Neural cell (in vitro differentiated cells): ENCODE results near the gene WDR5. TPM values are rescaled to one million over a fixed set of nuclear protein-coding genes. Genes with fewer than 3 reads are reported as not detected.

ENCODE experiments used
- H2AFZ ChIP-seq: fragments of 200-600, 300-800 bp; sonication (generic), shearing (Covaris generic); 2 replicates; pipeline ENCODE4 v1.6.0; 2014; ENCODE audit warnings: low read depth, mild to moderate bottlenecking, antibody characterized with exemption, low read length, moderate library complexity
- H3F3A ChIP-seq: fragments of 200-600 bp; shearing (Covaris generic); 2 replicates; pipeline ENCODE4 v1.6.1; 2016; ENCODE audit warnings: mild to moderate bottlenecking, moderate library complexity, mixed read lengths, antibody characterized with exemption, low read length; ENCODE audit not compliant: insufficient read depth, poor library complexity, severe bottlenecking
- H3K27ac ChIP-seq: fragments of 200-600, 300-800 bp; sonication (generic), shearing (Covaris generic); 2 replicates; pipeline ENCODE4 v1.5.1; 2014; ENCODE audit warnings: mild to moderate bottlenecking, low read length, moderate library complexity
- H3K27me3 ChIP-seq: fragments of 300-800, 200-600 bp; sonication (generic), shearing (Covaris generic); 2 replicates; pipeline ENCODE4 v1.6.0; 2014; ENCODE audit warnings: mild to moderate bottlenecking, low read depth, low read length, moderate library complexity; ENCODE audit not compliant: insufficient read depth
- H3K36me3 ChIP-seq: fragments of 300-800, 200-600 bp; sonication (generic), shearing (Covaris generic); 2 replicates; pipeline ENCODE4 v1.5.1; 2014; ENCODE audit warnings: mild to moderate bottlenecking, antibody characterized with exemption, low read length, moderate library complexity; ENCODE audit not compliant: insufficient read depth
- H3K4me2 ChIP-seq: fragments of 300-800, 200-600 bp; sonication (generic), shearing (Covaris generic); 2 replicates; pipeline ENCODE4 v1.6.0; 2014; ENCODE audit warnings: mild to moderate bottlenecking, low read length
- H3K4me3 ChIP-seq: fragments of 300-800, 200-600 bp; sonication (generic), shearing (Covaris generic); 2 replicates; pipeline ENCODE4 v1.5.1; 2014; ENCODE audit warnings: mild to moderate bottlenecking, low read length, moderate library complexity
- H3K79me2 ChIP-seq: fragments of 200-600 bp; shearing (Covaris generic); replicated peaks from 2 replicates; pipeline ENCODE4 v1.6.0; 2014; ENCODE audit warnings: mild to moderate bottlenecking, low read length, moderate library complexity; ENCODE audit not compliant: insufficient read depth
- H3K9ac ChIP-seq: fragments of 300-800, 200-600 bp; sonication (generic), shearing (Covaris generic); 2 replicates; pipeline ENCODE4 v1.6.1; 2016; ENCODE audit warnings: mild to moderate bottlenecking, low read length, mixed read lengths
- H3K9me2 ChIP-seq: fragments of 200-600 bp; shearing (Covaris generic); 2 replicates; pipeline ENCODE4 v1.6.1; 2016; ENCODE audit warnings: mild to moderate bottlenecking, low read length, mixed read lengths; ENCODE audit not compliant: insufficient read depth
- H3K9me3 ChIP-seq: fragments of 200-600, 300-800 bp; sonication (generic), shearing (Covaris generic); 2 replicates; pipeline ENCODE4 v1.6.1; 2016; ENCODE audit warnings: mild to moderate bottlenecking, mixed run types, low read length, moderate library complexity, mixed read lengths
- H4K20me1 ChIP-seq: fragments of 200-600 bp; shearing (Covaris generic); 2 replicates; pipeline ENCODE4 v1.6.1; 2016; ENCODE audit warnings: mild to moderate bottlenecking, mixed run types; ENCODE audit not compliant: insufficient read depth
- CTCF ChIP-seq: fragments of 450-650 bp; IDR thresholded peaks from 2 replicates; pipeline ENCODE4 v1.5.1; 2014; ENCODE audit warnings: antibody characterized with exemption, mild to moderate bottlenecking, moderate library complexity; ENCODE audit not compliant: poor library complexity, severe bottlenecking
- EP300 ChIP-seq: fragments of 450-650 bp; conservative IDR thresholded peaks from 2 replicates; pipeline ENCODE4 v1.6.1; 2014; ENCODE audit warnings: antibody characterized with exemption, mild to moderate bottlenecking, moderate library complexity; ENCODE audit not compliant: poor library complexity, severe bottlenecking
- EZH2 ChIP-seq: fragments of 200-600, 300-800 bp; shearing (Covaris generic), sonication (generic); IDR thresholded peaks from 2 replicates; pipeline ENCODE4 v1.6.1; 2014; ENCODE audit warnings: antibody characterized with exemption, low read length, borderline replicate concordance, mild to moderate bottlenecking; ENCODE audit not compliant: insufficient read depth, poor library complexity, severe bottlenecking
- MXI1 ChIP-seq: fragments of 450-650 bp; conservative IDR thresholded peaks from 2 replicates; pipeline ENCODE4 v1.6.1; 2014; ENCODE audit warnings: antibody characterized with exemption, mild to moderate bottlenecking; ENCODE audit not compliant: poor library complexity, severe bottlenecking
- POLR2AphosphoS5 ChIP-seq: IDR thresholded peaks from 2 replicates; pipeline ENCODE4 v1.6.1; 2012
- RAD21 ChIP-seq: fragments of 450-650 bp; conservative IDR thresholded peaks from 2 replicates; pipeline ENCODE4 v1.6.1; 2014; ENCODE audit warnings: antibody characterized with exemption, mild to moderate bottlenecking, moderate library complexity
- REST ChIP-seq: IDR thresholded peaks from 2 replicates; pipeline ENCODE4 v1.6.1; 2012; ENCODE audit warnings: borderline replicate concordance
- SMC3 ChIP-seq: fragments of 450-650 bp; conservative IDR thresholded peaks from 2 replicates; pipeline ENCODE4 v1.6.1; 2014; ENCODE audit warnings: antibody characterized with exemption, mild to moderate bottlenecking, moderate library complexity; ENCODE audit not compliant: poor library complexity
- TAF1 ChIP-seq: IDR thresholded peaks from 2 replicates; pipeline ENCODE4 v1.6.1; 2012; ENCODE audit warnings: low read depth
- polyA plus RNA-seq: library from polyadenylated mRNA; depleted of rRNA; stranded (reverse); fragments of >200 nt; gene quantifications from 2 replicates; pipeline ENCODE4 v1.2.3, GENCODE V29; 2014

Gene WDR5
- polyA plus RNA-seq, 1 donor from 2014 or later: 40.2 TPM

- TF ChIP-seq EZH2: no peak
- no peak for TF ChIP-seq EP300
- TF ChIP-seq REST: no peak
- no peak for TF ChIP-seq CTCF
- TF ChIP-seq POLR2AphosphoS5: no peak
- TF ChIP-seq RAD21: no peak
- TF ChIP-seq SMC3: no peak
- no peak for TF ChIP-seq TAF1
- TF ChIP-seq MXI1: no peak
- H4K20me1 ChIP-seq: no peaks in the 10 kb centered on the region
- H2AFZ ChIP-seq: no peak overlapping the region
- H3K36me3 ChIP-seq: no peaks in the 10 kb centered on the region
- no peaks in the 10 kb centered on the region for H3F3A ChIP-seq
- H3K9me3 ChIP-seq: no peaks in the 10 kb centered on the region
- no peaks in the 10 kb centered on the region for H3K79me2 ChIP-seq
- H3K9ac ChIP-seq: no peak overlapping the region
- no peaks in the 10 kb centered on the region for H3K27me3 ChIP-seq
- no peak overlapping the region for H3K27ac ChIP-seq
- H3K4me2 ChIP-seq: no peak overlapping the region
- no peak overlapping the region for H3K4me3 ChIP-seq
- H3K9me2 ChIP-seq: no peaks in the 10 kb centered on the region
These were observed 68.2 kb downstream of the WDR5 start for GRCh38 chr9:134204041-134204440.

GRCh38 chr9:134204991-134205578, 69.2 kb downstream of the WDR5 start:
- Histone ChIP-seq H3K27me3 (no peaks in the 10 kb centered on the region), H4K20me1 (no peaks in the 10 kb centered on the region), H3K27ac (peak overlapping the region; percentile 92), H3K9me3 (no peaks in the 10 kb centered on the region), H3K4me2 (no peak overlapping the region), H3K4me3 (peak overlapping the region; percentile 41), H3F3A (no peaks in the 10 kb centered on the region), H3K9ac (peak overlapping the region; percentile 57), H3K9me2 (no peaks in the 10 kb centered on the region), H2AFZ (no peak overlapping the region), H3K79me2 (no peaks in the 10 kb centered on the region), H3K36me3 (no peaks in the 10 kb centered on the region)
- no peak for TF ChIP-seq EP300
